Coronary artery (tissue), 2 donors: ENCODE results near the gene PSMD2.

Source experiments
- DNase-seq: peaks from one replicate; pipeline ENCODE4 v3.0.0-alpha.2; 2017; ENCODE audit warnings: low spot score
- H3K27ac ChIP-seq, 2 donors: fragments of 200-600 bp; sonication (generic); one replicate each; pipeline ENCODE4 v1.5.1; 2016 to 2019
- H3K4me3 ChIP-seq: fragments of 200-600 bp; sonication (generic); 2 replicates; pipeline ENCODE4 v1.5.1; 2016; ENCODE audit warnings: mild to moderate bottlenecking, moderate library complexity
- TF ChIP-seq, protein P1 (sequence below): fragments of 200-600 bp; sonication (generic); IDR thresholded peaks from one replicate; pipeline ENCODE4 v1.5.1; 2019; ENCODE audit warnings: antibody characterized with exemption

PSMD2 gene

DNA sequence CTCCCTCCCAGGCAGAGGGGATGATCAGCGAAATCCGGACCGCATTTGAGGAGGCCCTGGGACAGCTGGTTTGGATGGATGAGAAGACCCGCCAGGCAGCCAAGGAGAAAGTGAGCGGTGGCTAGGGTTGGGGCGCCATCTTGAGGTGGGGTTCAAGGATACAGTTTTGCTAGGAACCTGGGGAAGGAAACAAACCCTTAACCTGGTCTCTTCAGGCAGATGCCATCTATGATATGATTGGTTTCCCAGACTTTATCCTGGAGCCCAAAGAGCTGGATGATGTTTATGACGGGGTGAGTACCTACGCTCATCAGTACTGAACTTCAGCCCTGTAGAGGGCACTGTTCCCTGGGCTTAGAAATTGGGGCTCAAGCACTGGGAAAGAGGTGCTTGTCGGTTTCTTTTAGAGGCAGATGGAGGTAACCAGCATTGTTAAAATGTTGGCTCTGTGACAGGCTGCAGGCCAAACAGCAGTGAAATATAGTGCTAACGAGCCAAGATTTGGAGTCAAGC, 9.6 kb upstream of the PSMD2 start:
- no peak overlapping the region for H3K4me3 ChIP-seq
- DNase-seq, result no peak
- TF ChIP-seq, protein P1, sequence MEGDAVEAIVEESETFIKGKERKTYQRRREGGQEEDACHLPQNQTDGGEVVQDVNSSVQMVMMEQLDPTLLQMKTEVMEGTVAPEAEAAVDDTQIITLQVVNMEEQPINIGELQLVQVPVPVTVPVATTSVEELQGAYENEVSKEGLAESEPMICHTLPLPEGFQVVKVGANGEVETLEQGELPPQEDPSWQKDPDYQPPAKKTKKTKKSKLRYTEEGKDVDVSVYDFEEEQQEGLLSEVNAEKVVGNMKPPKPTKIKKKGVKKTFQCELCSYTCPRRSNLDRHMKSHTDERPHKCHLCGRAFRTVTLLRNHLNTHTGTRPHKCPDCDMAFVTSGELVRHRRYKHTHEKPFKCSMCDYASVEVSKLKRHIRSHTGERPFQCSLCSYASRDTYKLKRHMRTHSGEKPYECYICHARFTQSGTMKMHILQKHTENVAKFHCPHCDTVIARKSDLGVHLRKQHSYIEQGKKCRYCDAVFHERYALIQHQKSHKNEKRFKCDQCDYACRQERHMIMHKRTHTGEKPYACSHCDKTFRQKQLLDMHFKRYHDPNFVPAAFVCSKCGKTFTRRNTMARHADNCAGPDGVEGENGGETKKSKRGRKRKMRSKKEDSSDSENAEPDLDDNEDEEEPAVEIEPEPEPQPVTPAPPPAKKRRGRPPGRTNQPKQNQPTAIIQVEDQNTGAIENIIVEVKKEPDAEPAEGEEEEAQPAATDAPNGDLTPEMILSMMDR, result peak; percentile 20
- H3K27ac ChIP-seq, result no peak overlapping the region

DNA sequence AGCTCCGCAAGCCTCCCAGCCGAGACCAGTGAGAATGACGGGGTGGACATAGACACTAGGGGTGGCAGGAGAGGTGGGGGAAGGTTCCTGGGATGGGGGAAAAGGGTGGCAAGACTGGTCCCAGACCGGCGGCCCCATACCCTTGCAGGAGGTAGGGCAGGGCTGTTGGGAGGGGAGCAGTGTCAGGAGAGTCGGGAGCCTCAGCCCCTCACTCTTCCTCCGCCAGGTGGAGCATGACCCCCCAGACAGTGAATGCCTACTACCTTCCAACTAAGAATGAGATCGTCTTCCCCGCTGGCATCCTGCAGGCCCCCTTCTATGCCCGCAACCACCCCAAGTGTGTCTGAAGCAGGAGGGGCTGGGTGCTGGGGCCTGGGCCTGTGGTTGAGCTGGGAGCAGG, 8.7 kb upstream of the PSMD2 start:
- Histone ChIP-seq H3K4me3 (no peak overlapping the region), H3K27ac (no peak overlapping the region)
- TF ChIP-seq, protein P1, result no peak
- no peak for DNase-seq

DNA sequence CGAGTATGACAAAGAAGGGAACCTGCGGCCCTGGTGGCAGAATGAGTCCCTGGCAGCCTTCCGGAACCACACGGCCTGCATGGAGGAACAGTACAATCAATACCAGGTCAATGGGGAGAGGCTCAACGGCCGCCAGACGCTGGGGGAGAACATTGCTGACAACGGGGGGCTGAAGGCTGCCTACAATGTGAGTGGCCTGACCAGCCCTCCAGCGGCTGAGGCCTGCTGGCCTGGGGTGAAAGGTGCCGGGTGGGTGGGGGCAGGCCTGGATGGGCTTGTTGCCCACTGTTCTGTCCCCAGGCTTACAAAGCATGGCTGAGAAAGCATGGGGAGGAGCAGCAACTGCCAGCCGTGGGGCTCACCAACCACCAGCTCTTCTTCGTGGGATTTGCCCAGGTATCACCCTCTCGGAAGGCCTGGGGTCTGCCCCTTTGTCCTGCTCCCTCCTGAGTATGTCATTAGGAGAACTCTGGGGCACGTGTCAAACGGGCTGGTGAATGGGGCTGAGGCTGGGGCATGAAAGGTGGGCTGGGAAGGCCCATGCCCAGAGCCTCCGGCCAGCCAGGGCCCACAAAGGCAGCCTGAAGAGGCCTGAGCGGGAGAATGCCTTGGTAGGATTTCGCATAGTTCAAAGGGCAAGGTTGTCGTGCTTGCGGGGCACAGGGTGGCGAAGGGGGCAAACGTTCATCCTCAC, 7.8 kb upstream of the PSMD2 start:
- Histone ChIP-seq H3K27ac (no peak overlapping the region), H3K4me3 (no peak overlapping the region)
- TF ChIP-seq, protein P1, result no peak
- no peak for DNase-seq

DNA sequence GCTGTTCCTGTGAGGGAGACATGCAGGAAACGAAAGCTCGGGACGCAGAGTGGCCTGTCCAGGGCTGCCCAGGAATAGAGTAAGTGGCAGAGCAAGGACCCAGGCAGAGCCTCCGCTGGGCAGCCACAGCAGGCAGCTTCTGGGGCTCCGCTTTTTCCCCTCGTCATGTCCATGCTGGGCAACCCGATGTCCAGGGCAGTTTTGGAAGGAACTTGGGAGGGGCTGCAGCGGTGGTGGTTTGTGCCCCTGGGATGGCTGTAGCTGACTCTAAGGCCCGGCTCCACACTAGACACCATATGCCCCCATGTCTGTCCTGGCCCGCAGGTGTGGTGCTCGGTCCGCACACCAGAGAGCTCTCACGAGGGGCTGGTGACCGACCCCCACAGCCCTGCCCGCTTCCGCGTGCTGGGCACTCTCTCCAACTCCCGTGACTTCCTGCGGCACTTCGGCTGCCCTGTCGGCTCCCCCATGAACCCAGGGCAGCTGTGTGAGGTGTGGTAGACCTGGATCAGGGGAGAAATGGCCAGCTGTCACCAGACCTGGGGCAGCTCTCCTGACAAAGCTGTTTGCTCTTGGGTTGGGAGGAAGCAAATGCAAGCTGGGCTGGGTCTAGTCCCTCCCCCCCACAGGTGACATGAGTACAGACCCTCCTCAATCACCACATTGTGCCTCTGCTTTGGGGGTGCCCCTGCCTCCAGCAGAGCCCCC, 7.1 kb upstream of the PSMD2 start:
- TF ChIP-seq, protein P1, result no peak
- Histone ChIP-seq H3K4me3 (no peak overlapping the region), H3K27ac (no peak overlapping the region)
- no peak for DNase-seq

DNA sequence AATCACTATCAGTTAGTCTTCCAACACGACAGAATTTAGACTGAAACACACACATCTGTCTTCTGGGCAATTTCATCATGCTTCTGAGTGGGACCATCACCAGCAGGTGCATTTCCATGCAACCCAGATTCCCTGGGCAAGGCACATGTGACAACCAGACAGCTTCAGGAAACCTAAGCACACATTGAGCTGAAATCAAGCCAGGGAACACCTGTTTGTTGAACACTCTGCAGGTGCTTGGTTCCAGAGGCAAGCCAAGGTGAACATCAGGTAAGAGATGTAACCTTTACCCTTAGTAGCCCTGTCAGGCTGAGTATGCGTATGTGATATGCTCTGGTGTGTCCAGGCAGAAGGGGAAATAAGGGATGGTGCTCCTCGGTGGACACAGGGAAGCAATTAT, 3.3 kb upstream of the PSMD2 start:
- no peak for DNase-seq
- TF ChIP-seq, protein P1, result no peak
- Histone ChIP-seq H3K4me3 (no peak overlapping the region), H3K27ac (no peak overlapping the region)

DNA sequence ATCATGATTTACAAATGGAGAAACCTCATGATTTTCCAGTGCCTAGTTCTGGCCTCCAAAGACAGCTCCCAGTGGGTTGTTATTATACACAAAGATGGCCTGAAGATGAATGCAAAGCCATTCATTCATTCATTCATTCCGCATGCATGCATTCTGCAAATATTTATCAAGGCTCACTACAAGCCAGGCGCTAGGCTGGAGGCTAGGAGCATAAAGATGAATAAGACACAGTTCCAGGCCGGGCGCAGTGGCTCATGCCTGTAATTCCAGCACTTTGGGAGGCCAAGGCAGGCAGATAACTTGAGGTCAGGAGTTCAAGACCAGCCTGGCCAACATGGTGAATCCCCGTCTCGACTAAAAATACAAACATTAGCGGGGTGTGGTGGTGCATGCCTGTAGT, 2.4 kb upstream of the PSMD2 start:
- no peak for DNase-seq
- TF ChIP-seq, protein P1, result no peak
- Histone ChIP-seq H3K4me3 (no peak overlapping the region), H3K27ac (no peak overlapping the region)
